Measurements from ENCODE around the gene DYTN.

DYTN gene

GRCh38 chr2:206701952-206702605 is 16.1 kb downstream of the DYTN start:
- no peak for DNase-seq
- in situ Hi-C loops (cut with MboI; ENCODE audit: low pct_unique_long_range_greater_than_20kb, low sequenced_read_pairs) = no loop called here

DNA sequence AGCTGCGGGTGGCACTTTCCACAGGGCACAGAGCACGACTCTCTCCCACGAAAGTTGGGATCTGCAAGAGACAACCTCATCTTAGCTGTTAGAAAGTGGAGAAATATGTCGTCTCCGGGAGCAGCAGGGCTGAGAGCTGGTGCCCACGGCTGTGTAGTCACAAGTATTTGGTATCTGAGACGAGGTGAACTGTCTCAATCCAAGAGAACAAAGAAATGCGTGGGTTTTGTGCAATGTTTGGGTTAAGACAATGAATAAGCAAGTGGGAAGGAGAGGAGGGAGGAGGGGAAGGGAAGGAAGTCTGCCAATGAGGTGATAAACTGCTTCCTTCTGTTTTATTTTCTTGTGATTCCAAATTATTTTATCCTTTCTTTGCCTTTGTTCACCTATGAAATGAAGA is 18.0 kb downstream of the DYTN start:
- DNase-seq = no peak
- in situ Hi-C loops (cut with MboI; ENCODE audit: low pct_unique_long_range_greater_than_20kb, low sequenced_read_pairs) = no loop called here

- no peak for DNase-seq
- in situ Hi-C loops (cut with MboI; ENCODE audit: low pct_unique_long_range_greater_than_20kb, low sequenced_read_pairs) = no loop called here
These were observed 19.4 kb downstream of the DYTN start for GRCh38 chr2:206698811-206699210.

DNA sequence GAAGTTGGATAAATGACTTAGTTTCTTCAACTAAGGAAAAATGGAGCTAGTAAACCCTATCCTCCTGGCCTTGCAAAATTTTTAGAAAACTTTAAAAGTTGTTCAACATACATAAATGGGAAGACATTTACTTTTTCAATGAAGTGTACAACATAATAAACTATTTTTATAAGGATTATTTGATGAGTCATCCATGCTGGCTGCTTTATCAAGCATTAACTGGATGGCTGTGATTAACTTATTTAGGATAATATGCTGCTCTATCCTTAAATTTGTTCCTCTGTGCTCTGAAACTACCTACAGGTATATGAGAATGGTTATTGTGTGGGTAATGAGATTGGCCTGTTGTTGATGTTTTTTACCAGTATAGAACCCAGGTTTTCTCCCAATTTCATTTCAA is 21.3 kb downstream of the DYTN start:
- no peak for DNase-seq
- in situ Hi-C loops (cut with MboI; ENCODE audit: low pct_unique_long_range_greater_than_20kb, low sequenced_read_pairs) = no loop called here

- peak; percentile 65 for DNase-seq
- in situ Hi-C loops (cut with MboI; ENCODE audit: low pct_unique_long_range_greater_than_20kb, low sequenced_read_pairs) = no loop called here
These were observed 24.6 kb downstream of the DYTN start for GRCh38 chr2:206693399-206694137.

DNA sequence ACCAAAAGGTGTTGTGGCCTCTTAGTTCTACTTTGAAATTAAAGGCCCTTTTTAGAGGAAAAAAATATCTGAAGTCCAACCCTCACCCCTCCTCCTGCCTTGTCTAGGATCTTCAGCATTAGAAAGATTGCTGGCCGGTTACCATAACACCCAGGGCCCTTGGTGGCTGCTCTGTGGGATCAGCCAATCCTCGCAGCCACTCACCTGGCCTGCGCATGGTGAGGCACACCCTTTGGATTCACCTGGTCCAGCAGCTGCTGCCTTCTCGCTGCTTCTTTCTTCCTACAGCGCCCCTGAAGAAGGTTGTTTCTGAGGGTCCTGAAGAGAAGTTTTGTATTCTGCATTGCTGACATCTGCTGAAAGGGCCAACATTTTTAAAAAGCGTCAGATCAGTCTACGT is 25.2 kb downstream of the DYTN start:
- in situ Hi-C loops (cut with MboI; ENCODE audit: low pct_unique_long_range_greater_than_20kb, low sequenced_read_pairs) = no loop called here

GRCh38 chr2:206688990-206689389 is 29.2 kb downstream of the DYTN start:
- in situ Hi-C loops (cut with MboI; ENCODE audit: low pct_unique_long_range_greater_than_20kb, low sequenced_read_pairs) = no loop called here
- no peak for DNase-seq

More for the DNA sequence above, 25.2 kb downstream of the DYTN start:
- DNase-seq = no peak

- DNase-seq = no peak
- in situ Hi-C loops (cut with MboI; ENCODE audit: low pct_unique_long_range_greater_than_20kb, low sequenced_read_pairs) = no loop called here
These were observed 29.7 kb downstream of the DYTN start for GRCh38 chr2:206688453-206688852.

GRCh38 chr2:206683546-206683945 is 34.6 kb downstream of the DYTN start:
- in situ Hi-C loops (cut with MboI; ENCODE audit: low pct_unique_long_range_greater_than_20kb, low sequenced_read_pairs) = no loop called here
- no peak for DNase-seq

- in situ Hi-C loops (cut with MboI; ENCODE audit: low pct_unique_long_range_greater_than_20kb, low sequenced_read_pairs) = loop anchor here (25.0 kb wide), 1 partner anchor 792 kb away; no protein-coding TSS in a partner anchor
- no peak for DNase-seq
These were observed 47.5 kb downstream of the DYTN start for GRCh38 chr2:206670531-206671319.

- no peak for DNase-seq
- in situ Hi-C loops (cut with MboI; ENCODE audit: low pct_unique_long_range_greater_than_20kb, low sequenced_read_pairs) = loop anchor here (25.0 kb wide), 1 partner anchor 797 kb away; no protein-coding TSS in a partner anchor
These were observed 52.9 kb downstream of the DYTN start for GRCh38 chr2:206665251-206665650.

DNA sequence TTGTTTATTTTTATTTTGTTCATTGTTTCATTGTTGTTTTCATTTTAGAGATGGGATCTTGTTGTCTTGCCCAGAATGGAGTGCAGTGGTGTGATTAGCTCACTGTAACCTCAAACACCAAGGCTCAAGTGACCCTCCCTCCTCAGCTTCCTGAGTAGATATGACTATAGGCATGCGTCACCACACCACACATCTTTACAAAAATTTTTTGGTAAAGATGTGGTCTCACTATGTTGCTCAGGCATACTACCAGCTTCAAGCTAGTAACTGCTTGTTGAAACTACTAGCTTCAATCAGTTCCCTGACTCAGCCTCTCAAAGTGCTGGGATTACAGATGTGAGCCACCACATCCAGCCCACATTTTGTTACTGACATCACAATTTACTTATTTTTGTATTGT is 61.1 kb downstream of the DYTN start:
- in situ Hi-C loops (cut with MboI; ENCODE audit: low pct_unique_long_range_greater_than_20kb, low sequenced_read_pairs) = loop anchor here (25.0 kb wide), 1 partner anchor 805 kb away; no protein-coding TSS in a partner anchor
- no peak for DNase-seq

DNA sequence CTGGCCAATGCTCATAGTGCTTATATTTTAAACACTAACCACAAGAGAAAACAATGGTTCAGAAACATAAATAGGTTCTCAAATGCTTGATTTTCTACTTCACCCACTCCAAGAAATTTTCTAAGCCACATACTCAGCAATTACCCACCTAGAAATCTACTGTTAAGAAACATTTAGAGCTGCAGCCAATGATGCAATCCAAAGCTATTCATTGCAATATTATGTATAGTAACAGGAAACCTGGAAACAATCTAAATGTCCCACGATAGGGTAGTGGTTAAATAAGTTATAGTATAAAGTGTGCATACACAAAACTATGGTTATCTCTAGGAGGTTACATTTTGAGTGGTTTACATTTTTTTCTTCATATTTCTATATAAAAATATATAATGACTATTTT is 70.2 kb downstream of the DYTN start:
- no peak for DNase-seq
- in situ Hi-C loops (cut with MboI; ENCODE audit: low pct_unique_long_range_greater_than_20kb, low sequenced_read_pairs) = no loop called here

- in situ Hi-C loops (cut with MboI; ENCODE audit: low pct_unique_long_range_greater_than_20kb, low sequenced_read_pairs) = no loop called here
- DNase-seq = peak; percentile 12
These were observed 75.8 kb downstream of the DYTN start, which contains the start of gene FAM237A for GRCh38 chr2:206642075-206643025. Gene FAM237A, plus strand, starts transcription at chr2:206642487. Its CDS starts 1,750 bp downstream, at chr2:206644237.

DNA sequence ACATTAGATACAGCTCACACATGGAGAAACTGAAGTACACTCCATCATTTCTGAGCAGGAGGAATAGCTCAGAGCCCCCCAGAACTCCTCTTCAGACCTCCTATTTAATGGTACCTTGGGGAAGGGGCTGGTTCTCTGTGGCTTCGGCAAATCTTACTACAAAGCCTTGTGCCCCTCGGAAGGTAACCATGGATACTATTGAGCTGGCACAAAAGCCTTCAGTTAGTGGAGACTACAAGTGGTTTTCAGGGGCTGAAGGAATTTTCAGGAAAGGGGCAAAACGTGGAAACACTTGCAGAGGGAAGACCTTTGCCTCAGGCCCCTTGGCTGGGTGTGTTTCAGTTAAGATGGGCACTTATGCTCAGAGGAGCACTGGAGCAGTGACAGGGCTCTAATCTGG is 77.0 kb downstream of the DYTN start:
- in situ Hi-C loops (cut with MboI; ENCODE audit: low pct_unique_long_range_greater_than_20kb, low sequenced_read_pairs) = no loop called here
- no peak for DNase-seq

DNA sequence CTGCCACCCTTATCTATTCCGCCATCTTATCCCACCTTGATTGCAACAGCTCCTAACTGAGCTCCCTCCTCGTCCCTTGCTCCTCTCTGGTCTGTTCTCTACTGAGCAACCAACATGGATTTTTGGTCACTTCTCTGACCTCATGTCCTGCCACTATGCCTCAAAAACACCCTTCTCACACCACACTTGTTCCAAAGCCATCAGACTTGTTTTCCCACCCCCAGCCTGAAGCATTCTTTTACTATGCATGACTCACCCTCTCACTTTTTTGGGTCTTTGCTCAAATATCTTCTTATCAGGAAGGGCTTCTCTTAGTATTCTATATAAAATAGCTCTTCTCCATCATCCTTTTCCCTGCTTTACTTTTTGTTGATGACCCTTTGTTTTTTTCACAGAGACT is 78.6 kb downstream of the DYTN start:
- DNase-seq = no peak
- in situ Hi-C loops (cut with MboI; ENCODE audit: low pct_unique_long_range_greater_than_20kb, low sequenced_read_pairs) = no loop called here

GRCh38 chr2:206635015-206635414 is 83.2 kb downstream of the DYTN start:
- in situ Hi-C loops (cut with MboI; ENCODE audit: low pct_unique_long_range_greater_than_20kb, low sequenced_read_pairs) = no loop called here
- DNase-seq = no peak

- no peak for DNase-seq
- in situ Hi-C loops (cut with MboI; ENCODE audit: low pct_unique_long_range_greater_than_20kb, low sequenced_read_pairs) = no loop called here
These were observed 86.9 kb downstream of the DYTN start for GRCh38 chr2:206631340-206631739.

- DNase-seq = no peak
- in situ Hi-C loops (cut with MboI; ENCODE audit: low pct_unique_long_range_greater_than_20kb, low sequenced_read_pairs) = no loop called here
These were observed 90.6 kb downstream of the DYTN start for GRCh38 chr2:206627632-206628031.

Measured in KBM-7 (cell line).